ENCODE measurements around the gene KLHL15. TPM values are rescaled to one million over a fixed set of nuclear protein-coding genes. Genes with fewer than 3 reads are reported as not detected.
A peak's percentile ranks its signal among the peaks of the same experiment; 100 is the strongest.

The KLHL15 gene
- total and polyA plus RNA-seq, 2 of the 4 experiments (the other 2 are of a cell fraction) = 2.4 to 7.5 TPM

- Histone ChIP-seq H3K36me3 (ENCODE audit: control insufficient read depth, insufficient read depth, low read length) (no peaks in the 10 kb centered on the region), H2AFZ (replicated peaks; ENCODE audit: low read length, poor library complexity) (peak overlapping the region; percentile 59), H3K18ac (ENCODE audit: low read depth, low read length) (no peak overlapping the region), H2AK9ac (replicated peaks; ENCODE audit: low read depth, low read length, poor library complexity) (no peak overlapping the region), H4K8ac (ENCODE audit: low read depth in 2 of 2, low read length in 2 of 2) (no peak overlapping the region), H3K27ac (ENCODE audit: insufficient read depth, low read length) (no peak overlapping the region), H4K91ac (ENCODE audit: insufficient read depth, low read depth, low read length) (no peak overlapping the region), H2BK120ac (ENCODE audit: low read depth, low read length) (no peak overlapping the region), H3K4me1 (ENCODE audit: control insufficient read depth, insufficient read depth, low read length) (no peaks in the 10 kb centered on the region), H3K9ac (ENCODE audit: low read depth, low read length) (no peak overlapping the region), H3K14ac (replicated peaks; ENCODE audit: low read depth, low read length) (no peak overlapping the region), H3K4me3 (ENCODE audit: insufficient read depth, low read depth, low read length) (no peak overlapping the region), H2BK15ac (ENCODE audit: low read depth, low read length) (no peak overlapping the region), H4K5ac (ENCODE audit: low read depth, low read length) (no peak overlapping the region), H3K79me1 (ENCODE audit: low read depth in 1 of 2, low read length in 2 of 2) (no peaks in the 10 kb centered on the region), H3K27me3 (ENCODE audit: control insufficient read depth, insufficient read depth, low read length) (no peaks in the 10 kb centered on the region), H2BK5ac (ENCODE audit: low read depth, low read length, poor library complexity, severe bottlenecking) (no peak overlapping the region), H3K9me3 (ENCODE audit: control insufficient read depth, insufficient read depth, low read length) (no peaks in the 10 kb centered on the region), H4K20me1 (ENCODE audit: insufficient read depth, low read length) (no peaks in the 10 kb centered on the region), H3K9me1 (ENCODE audit: insufficient read depth, low read length) (no peaks in the 10 kb centered on the region), H3K4ac (ENCODE audit: low read depth, low read length) (no peak overlapping the region), H2AK5ac (ENCODE audit: low read depth, low read length) (no peak overlapping the region), H3K4me2 (ENCODE audit: low read depth, low read length) (no peak overlapping the region), H3K56ac (ENCODE audit: extremely low read depth, insufficient read depth, low read length) (no peak overlapping the region), H3K23ac (ENCODE audit: low read depth, low read length) (no peak overlapping the region), H2BK20ac (ENCODE audit: low read depth, low read length) (no peak overlapping the region)
- ATAC-seq (ENCODE audit: low read depth) (no peak; the same call in 1 of the 2 replicates), DNase-seq (no peak)
- CTCF ChIA-PET = no interaction called here
- TF ChIP-seq RAD21 (IDR thresholded peaks at IDR 0.05; ENCODE audit: low read length) = no peak
- no peak for TF ChIP-seq USF2 (IDR thresholded peaks at IDR 0.05; ENCODE audit: low read depth, low read length)
- TF ChIP-seq ELK1 (IDR thresholded peaks at IDR 0.05; ENCODE audit: borderline replicate concordance, low read depth, low read length) = no peak
- TF ChIP-seq FOS (IDR thresholded peaks at IDR 0.05; ENCODE audit: low read depth, low read length) = no peak
- TF ChIP-seq MXI1 (IDR thresholded peaks at IDR 0.05; ENCODE audit: borderline replicate concordance, low read depth, low read length) = no peak
- TF ChIP-seq CEBPB (IDR thresholded peaks at IDR 0.05; ENCODE audit: low read depth, low read length) = no peak
- no peak for TF ChIP-seq MAFK (IDR thresholded peaks at IDR 0.05; ENCODE audit: low read depth, low read length)
- no peak for TF ChIP-seq SMC3 (IDR thresholded peaks at IDR 0.05; ENCODE audit: low read depth, low read length)
- TF ChIP-seq MAZ (IDR thresholded peaks at IDR 0.05; ENCODE audit: borderline replicate concordance, low read depth, low read length) = no peak
- TF ChIP-seq NFE2L2 (IDR thresholded peaks at IDR 0.05; ENCODE audit: low read depth, low read length) = no peak
- no peak for TF ChIP-seq CTCF (conservative IDR thresholded peaks at IDR 0.05; ENCODE audit: low read depth, low read length)
- BruUV-seq (replicated peaks) = no TSS peak
- WGBS, 2 experiments (ENCODE audit: extremely low coverage in 2 of 2, insufficient read length in 1 of 2) = 100% methylated on average over 1 of the region's 9 CpGs; no CpG with 5 or more reads in 1 of the 2 experiments
- POLR2A ChIA-PET (ENCODE audit: unreplicated experiment) = interaction anchor here (0.6 kb wide), 1 partner anchor 231 kb away, joined by 5 read pairs; no protein-coding TSS in a partner anchor
- dilution Hi-C loops (cut with HindIII; ENCODE audit: low sequenced_read_pairs, unreplicated experiment) (no loop called here), in situ Hi-C loops (cut with MboI; ENCODE audit: low sequenced_read_pairs) (no loop called here), intact Hi-C loops (cut with micrococcal nuclease) (no loop called here)
Measured at GRCh38 chrX:23952984-23953907, 73.7 kb downstream of the KLHL15 start.
